ENCODE data around the gene MAPKAPK3. TPM values are rescaled to one million over a fixed set of nuclear protein-coding genes. Genes with fewer than 3 reads are reported as not detected.

The MAPKAPK3 gene
- total RNA-seq, 2 experiments from 2014 or later, result 156 to 175 TPM

DNA sequence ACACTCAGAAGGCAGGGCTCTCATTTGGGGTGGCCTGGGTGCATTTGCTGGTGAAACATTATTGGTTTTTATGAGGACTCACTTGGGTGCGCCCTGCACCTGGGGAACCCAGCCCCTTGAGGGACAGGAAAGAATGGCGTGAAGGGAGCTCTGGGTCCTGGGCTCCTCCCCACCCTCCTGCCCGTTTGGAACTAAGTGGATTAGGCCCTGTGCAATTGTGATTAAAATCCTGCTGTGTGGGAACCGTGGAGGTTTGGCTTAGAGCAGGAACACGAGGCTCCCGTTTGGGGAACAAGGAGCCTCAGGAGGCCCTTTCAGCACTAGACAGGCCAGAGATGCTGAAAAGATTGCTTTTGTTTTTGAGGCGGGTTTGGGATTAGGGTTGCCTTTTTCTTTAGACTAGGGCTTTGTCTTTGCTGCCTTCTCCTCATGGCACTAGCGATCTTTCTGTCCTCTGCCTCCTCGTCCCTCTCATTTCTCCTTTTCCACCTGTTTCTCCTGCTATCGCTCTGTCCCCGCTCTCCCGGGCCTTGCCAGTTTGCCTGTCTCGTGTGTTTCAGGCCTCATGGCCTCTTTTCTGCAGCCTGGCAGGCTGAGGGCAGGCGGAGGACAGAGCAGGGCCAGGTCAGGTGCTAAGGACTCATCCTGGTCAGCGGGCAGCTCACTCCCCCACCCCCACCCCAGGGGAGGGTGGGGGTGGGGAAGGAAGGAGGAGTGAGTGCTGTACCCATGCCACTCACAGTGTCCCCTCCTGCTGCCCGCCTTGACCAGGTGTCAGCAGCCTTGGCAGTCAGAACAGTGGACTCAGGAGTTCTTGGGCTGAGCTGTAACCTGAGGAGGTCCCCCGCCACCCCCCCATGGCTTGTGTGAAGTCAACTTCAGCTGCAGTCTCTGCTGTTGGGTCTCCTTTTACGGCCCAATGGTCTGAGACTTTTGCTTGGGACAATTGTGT is 8.6 kb downstream of the MAPKAPK3 start:
- H3K4me1 Mint-ChIP-seq, result peaks cover 88% of the 10 kb centered on the region
- peaks cover 32% of the 10 kb centered on the region for H3K36me3 Mint-ChIP-seq
- no peak for ATAC-seq
- DNase-seq, result no peak
- H3K27ac Mint-ChIP-seq, result peak overlapping the region; percentile 83
- no peaks in the 10 kb centered on the region for H3K9me3 Mint-ChIP-seq (ENCODE audit: low read depth)
- CTCF ChIA-PET, result interaction anchor here (0.9 to 2.5 kb wide), 4 partner anchors 9 to 27 kb away, joined by 5 to 8 read pairs (median 6); partner anchors contain the start of gene MAPKAPK3
- no peak overlapping the region for H3K4me3 Mint-ChIP-seq
- no peaks in the 10 kb centered on the region for H3K27me3 Mint-ChIP-seq

DNA sequence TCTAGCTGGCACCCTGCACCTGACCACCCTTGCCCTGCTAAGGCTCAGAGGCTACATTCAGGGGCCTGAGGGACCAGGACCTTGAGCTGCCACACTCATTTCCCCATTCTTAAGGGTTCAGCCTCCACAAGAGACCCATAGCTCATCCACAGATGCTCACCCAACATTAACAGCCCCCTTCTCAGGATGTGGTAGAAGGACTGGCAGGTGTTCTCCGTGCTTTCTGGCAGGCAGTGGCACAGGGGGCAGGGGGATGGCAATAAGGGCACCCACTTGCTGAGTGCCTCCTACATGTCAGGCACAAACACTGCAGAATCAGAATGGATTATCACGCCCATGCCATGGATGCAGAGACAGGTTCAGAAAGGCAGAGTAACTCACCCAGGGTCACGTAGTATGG is 9.4 kb downstream of the MAPKAPK3 start:
- Mint-ChIP-seq H3K27ac (peak overlapping the region; percentile 70), H3K36me3 (peaks cover 30% of the 10 kb centered on the region), H3K27me3 (no peaks in the 10 kb centered on the region), H3K4me1 (peaks cover 90% of the 10 kb centered on the region), H3K9me3 (ENCODE audit: low read depth) (no peaks in the 10 kb centered on the region), H3K4me3 (no peak overlapping the region)
- DNase-seq (no peak), ATAC-seq (no peak)
- CTCF ChIA-PET, result interaction anchor here (1.3 to 2.5 kb wide), 2 partner anchors 11 to 27 kb away, joined by 5 to 8 read pairs; no protein-coding TSS in a partner anchor

DNA sequence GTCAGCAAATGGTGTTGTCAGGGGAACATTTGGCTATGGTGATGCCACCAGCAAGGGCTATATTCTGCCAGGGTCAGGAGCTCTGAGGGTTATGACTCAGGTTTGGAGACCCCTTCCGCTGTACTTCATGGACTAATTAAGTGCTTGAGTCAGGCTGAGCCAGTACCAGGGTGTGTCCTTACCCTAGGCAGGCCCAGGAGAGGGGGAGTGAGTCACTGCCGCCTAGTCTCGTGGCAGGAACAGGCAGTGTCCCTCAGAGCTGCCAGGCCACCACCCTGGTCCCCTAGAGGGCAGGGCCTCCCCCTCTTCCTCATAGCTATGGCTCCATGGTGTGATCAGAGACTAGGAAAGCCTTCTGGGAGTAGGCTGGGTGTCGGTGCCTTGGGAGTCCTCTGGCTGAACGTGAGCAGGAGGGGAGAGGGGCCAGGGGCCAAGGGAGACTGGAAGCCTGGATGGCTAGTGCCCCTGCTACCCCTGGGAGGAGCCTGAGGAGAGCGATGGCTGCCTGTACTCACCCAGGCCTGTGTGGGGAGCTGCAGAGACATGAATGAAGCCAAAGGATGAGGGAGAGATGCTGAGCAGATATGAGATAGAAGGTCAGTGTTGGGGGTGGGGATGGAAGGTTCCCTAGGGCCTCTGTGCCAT is 10.6 kb downstream of the MAPKAPK3 start:
- Mint-ChIP-seq H3K27ac (no peak overlapping the region), H3K4me1 (peaks cover 91% of the 10 kb centered on the region), H3K4me3 (no peak overlapping the region), H3K27me3 (no peaks in the 10 kb centered on the region), H3K36me3 (peaks cover 29% of the 10 kb centered on the region), H3K9me3 (ENCODE audit: low read depth) (no peaks in the 10 kb centered on the region)
- no peak for DNase-seq
- CTCF ChIA-PET, result interaction anchor here (1.0 to 3.3 kb wide), 5 partner anchors 8 to 61 kb away, joined by 4 to 21 read pairs (median 9); partner anchors contain the start of genes C3orf18 and MAPKAPK3
- peak; percentile 25 for ATAC-seq

DNA sequence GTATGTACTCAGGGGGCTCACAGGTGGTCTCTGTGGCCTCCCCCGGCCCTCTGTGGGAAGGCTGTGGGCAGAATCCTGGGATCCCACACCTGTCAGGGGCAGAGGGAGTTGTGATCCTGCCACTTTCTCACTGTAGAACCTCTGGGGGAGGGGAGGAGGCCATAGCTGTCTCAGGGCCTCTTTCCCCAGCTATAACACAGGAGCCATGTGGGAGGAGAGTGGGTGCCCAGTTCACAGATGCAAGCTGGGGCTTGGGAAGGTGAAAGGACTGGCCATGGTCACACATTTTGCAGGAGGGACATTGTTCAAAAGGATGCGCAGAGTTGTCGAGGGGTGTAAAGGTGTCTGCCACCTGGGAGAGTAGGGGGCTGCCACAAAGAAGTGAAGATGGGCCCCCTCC is 11.7 kb downstream of the MAPKAPK3 start:
- H3K27ac Mint-ChIP-seq, result peak overlapping the region; percentile 28
- CTCF ChIA-PET, result interaction anchor here (1.0 to 3.3 kb wide), 6 partner anchors 9 to 62 kb away, joined by 3 to 21 read pairs (median 7); partner anchors contain the start of genes C3orf18 and MAPKAPK3
- DNase-seq (no peak), ATAC-seq (no peak)
- no peak overlapping the region for H3K4me3 Mint-ChIP-seq
- no peaks in the 10 kb centered on the region for H3K27me3 Mint-ChIP-seq
- H3K36me3 Mint-ChIP-seq, result peaks cover 32% of the 10 kb centered on the region
- H3K4me1 Mint-ChIP-seq, result peaks cover 91% of the 10 kb centered on the region
- H3K9me3 Mint-ChIP-seq (ENCODE audit: low read depth), result no peaks in the 10 kb centered on the region

DNA sequence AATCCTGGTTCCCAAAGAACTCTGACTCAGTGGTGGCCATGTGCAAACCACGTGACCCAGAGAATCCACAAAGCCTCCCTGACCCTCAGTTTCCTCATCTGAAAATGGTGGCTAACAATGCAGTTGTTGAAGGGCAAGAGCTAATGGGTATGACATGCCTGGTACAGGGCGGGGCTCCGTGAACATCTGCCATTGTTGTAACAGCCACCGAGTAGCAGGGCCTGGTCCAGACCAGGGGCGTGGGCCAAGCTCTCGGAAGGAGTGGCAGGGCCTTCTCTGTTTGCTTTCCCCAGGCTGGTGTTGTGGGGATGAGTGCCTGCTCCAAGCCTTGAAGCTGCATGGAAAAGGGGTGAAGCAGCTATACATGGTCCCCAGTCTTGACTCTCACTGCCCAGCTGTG is 13.4 kb downstream of the MAPKAPK3 start:
- H3K4me3 Mint-ChIP-seq, result no peak overlapping the region
- H3K9me3 Mint-ChIP-seq (ENCODE audit: low read depth), result no peaks in the 10 kb centered on the region
- peak overlapping the region; percentile 35 for H3K27ac Mint-ChIP-seq
- peaks cover 24% of the 10 kb centered on the region for H3K36me3 Mint-ChIP-seq
- no peak for DNase-seq
- no peak for ATAC-seq
- H3K27me3 Mint-ChIP-seq, result no peaks in the 10 kb centered on the region
- H3K4me1 Mint-ChIP-seq, result peaks cover 85% of the 10 kb centered on the region
- CTCF ChIA-PET, result interaction anchor here (1.1 to 4.4 kb wide), 5 partner anchors 10 to 23 kb away, joined by 4 to 21 read pairs (median 16); partner anchors contain the start of gene MAPKAPK3

DNA sequence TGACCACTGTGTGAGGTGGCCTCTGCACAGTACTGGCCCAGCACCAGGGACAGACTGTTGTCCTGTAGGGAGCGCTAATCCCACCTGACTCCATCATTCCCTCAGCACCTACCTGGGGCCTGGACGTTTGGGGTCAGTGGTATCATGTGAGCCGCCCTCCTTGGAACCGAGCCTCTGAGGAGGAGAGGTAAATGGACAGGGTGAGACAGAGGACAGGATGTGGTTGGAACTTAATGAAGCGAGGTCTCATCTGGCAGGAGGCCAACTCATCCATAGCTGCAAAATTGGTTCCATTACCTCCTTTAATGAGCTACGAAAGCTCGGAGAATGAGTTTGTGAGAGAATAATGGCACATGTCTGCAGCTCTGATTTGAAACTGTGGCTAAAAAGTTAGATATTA is 13.9 kb downstream of the MAPKAPK3 start:
- H3K36me3 Mint-ChIP-seq, result peaks cover 24% of the 10 kb centered on the region
- H3K4me3 Mint-ChIP-seq, result no peak overlapping the region
- no peaks in the 10 kb centered on the region for H3K9me3 Mint-ChIP-seq (ENCODE audit: low read depth)
- CTCF ChIA-PET, result interaction anchor here (1.1 to 4.4 kb wide), 4 partner anchors 11 to 23 kb away, joined by 4 to 21 read pairs (median 12); partner anchors contain the start of gene MAPKAPK3
- H3K27me3 Mint-ChIP-seq, result no peaks in the 10 kb centered on the region
- peak overlapping the region; percentile 13 for H3K27ac Mint-ChIP-seq
- no peak for ATAC-seq
- H3K4me1 Mint-ChIP-seq, result peaks cover 82% of the 10 kb centered on the region
- DNase-seq, result no peak

DNA sequence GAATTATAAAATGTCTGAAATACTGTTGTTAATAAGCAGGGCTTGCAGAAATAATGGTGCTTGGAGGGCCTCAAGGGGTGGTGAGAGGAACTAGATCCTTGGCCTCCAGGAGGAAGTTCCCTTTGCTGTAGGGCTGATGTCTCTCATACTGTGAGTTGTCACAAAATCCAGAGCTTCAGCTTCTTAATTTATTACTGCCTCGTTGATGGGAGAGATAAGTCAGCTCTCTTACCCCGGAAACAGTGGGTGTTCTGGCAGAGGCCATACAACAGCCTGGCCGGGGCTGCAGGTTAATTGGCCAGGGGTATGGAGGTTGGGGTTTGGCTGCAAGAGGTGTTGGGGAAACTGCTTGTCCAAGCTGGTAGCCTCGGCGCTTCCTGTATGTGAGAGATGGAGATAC is 15.5 kb downstream of the MAPKAPK3 start:
- CTCF ChIA-PET, result interaction anchor here (1.1 to 4.4 kb wide), 9 partner anchors 8 to 704 kb away, joined by 3 to 21 read pairs (median 5); partner anchors contain the start of gene MAPKAPK3
- Mint-ChIP-seq H3K4me3 (no peak overlapping the region), H3K4me1 (peaks cover 84% of the 10 kb centered on the region), H3K27me3 (no peaks in the 10 kb centered on the region), H3K36me3 (peaks cover 29% of the 10 kb centered on the region), H3K9me3 (ENCODE audit: low read depth) (no peaks in the 10 kb centered on the region), H3K27ac (peak overlapping the region; percentile 80)
- ATAC-seq (peak; percentile 37), DNase-seq (peak; percentile 52)

DNA sequence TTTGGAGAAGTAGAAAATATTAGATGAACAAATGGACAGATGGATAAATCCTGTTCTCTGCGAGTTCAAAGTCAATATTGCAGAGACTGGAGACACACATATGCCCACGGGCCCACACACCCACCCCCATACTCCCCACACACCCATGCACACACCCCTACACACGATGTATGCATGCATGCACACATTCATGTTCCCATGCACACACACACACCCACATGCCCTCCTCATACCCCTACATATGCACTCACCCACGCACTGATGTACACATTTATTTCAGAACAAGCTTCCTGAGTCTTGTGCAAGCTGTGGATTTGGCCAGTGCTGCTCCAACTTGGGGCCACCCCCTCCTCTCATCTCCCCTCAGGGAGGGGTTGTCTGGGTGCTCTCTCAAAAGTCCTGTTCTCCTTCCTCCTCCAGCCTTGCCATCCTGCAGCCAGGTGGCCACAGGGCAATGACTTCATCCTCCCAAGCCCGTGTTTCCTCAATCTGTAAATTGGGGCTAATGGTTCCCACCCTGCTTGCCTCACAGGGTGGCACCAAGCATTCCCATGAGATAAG is 16.4 kb downstream of the MAPKAPK3 start:
- no peak for DNase-seq
- no peak overlapping the region for H3K4me3 Mint-ChIP-seq
- peak overlapping the region; percentile 80 for H3K27ac Mint-ChIP-seq
- H3K4me1 Mint-ChIP-seq, result peaks cover 87% of the 10 kb centered on the region
- ATAC-seq, result peak; percentile 17
- H3K27me3 Mint-ChIP-seq, result no peaks in the 10 kb centered on the region
- CTCF ChIA-PET, result interaction anchor here (1.1 to 4.4 kb wide), 7 partner anchors 9 to 703 kb away, joined by 3 to 21 read pairs (median 5); partner anchors contain the start of gene MAPKAPK3
- H3K9me3 Mint-ChIP-seq (ENCODE audit: low read depth), result no peaks in the 10 kb centered on the region
- H3K36me3 Mint-ChIP-seq, result peaks cover 27% of the 10 kb centered on the region

DNA sequence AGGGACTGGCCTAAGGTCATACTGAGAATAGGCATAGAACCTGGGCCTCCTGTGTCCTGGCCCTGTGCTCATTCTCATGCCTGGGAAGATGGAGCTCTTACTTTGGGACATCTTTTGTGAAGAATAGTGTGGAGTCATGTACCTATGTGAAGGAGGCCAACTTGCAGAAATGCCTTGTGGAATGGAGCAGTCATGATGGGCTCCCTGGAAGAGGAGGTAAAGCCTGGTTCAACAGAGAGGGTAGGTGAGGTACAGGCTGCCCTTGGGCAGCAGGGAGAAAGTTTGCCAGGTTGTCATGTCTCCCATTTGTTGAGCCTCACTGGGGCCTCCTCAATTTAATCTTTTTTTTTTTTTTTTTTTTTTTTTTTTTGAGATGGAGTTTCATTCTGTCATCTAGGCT is 18.1 kb downstream of the MAPKAPK3 start:
- Mint-ChIP-seq H3K27ac (peak overlapping the region; percentile 47), H3K36me3 (peaks cover 26% of the 10 kb centered on the region), H3K4me3 (no peak overlapping the region), H3K4me1 (peaks cover 71% of the 10 kb centered on the region), H3K9me3 (ENCODE audit: low read depth) (no peaks in the 10 kb centered on the region), H3K27me3 (no peaks in the 10 kb centered on the region)
- CTCF ChIA-PET, result interaction anchor here (0.9 to 4.4 kb wide), 4 partner anchors 11 to 19 kb away, joined by 3 to 21 read pairs (median 6); no protein-coding TSS in a partner anchor
- DNase-seq, result no peak
- no peak for ATAC-seq

DNA sequence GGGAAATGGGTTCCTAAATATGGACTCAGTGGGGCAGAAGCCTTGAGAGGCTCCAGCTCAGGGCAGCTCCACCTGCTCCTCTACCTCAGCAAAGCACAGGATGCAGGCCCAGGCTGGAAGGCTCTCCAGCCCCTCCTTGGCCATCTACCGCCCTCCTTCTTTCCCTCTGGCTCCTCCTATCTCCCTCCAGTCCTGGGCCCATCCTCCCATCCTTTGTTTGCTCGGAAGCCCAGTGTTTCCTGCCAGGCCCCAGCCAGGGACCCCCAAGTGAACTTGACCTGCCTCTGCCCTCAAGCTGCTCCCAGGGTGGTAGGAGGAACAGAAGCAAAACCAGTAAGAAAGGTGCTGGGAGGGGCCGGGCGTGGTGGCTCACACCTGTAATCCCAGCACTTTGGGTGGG is 20.1 kb downstream of the MAPKAPK3 start:
- H3K27ac Mint-ChIP-seq, result peak overlapping the region; percentile 75
- H3K4me1 Mint-ChIP-seq, result peaks cover 52% of the 10 kb centered on the region
- H3K9me3 Mint-ChIP-seq (ENCODE audit: low read depth), result no peaks in the 10 kb centered on the region
- CTCF ChIA-PET, result interaction anchor here (0.6 to 1.8 kb wide), 4 partner anchors 8 to 22 kb away, joined by 3 to 8 read pairs (median 5); no protein-coding TSS in a partner anchor
- DNase-seq, result no peak
- H3K4me3 Mint-ChIP-seq, result no peak overlapping the region
- no peak for ATAC-seq
- peaks cover 20% of the 10 kb centered on the region for H3K36me3 Mint-ChIP-seq
- no peaks in the 10 kb centered on the region for H3K27me3 Mint-ChIP-seq

DNA sequence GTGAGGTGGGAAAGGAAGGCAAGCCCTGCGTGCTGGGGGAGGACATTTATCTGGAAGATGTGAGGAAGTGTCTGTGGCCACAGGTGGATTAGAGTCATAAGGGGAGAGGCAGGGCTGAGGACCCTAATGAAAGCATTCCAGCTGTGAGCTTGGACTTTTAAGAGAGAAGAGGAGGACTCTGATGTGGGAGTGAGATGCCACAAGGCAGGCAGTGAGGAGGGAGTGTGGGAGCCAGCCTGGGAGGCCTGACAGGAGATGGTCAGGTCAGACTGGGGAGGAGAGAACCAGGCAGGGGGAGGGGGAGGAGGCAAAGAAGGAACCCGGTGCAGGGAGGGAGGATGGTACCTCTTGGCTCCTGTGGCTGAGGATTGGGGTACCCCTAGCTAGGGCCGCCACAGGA is 21.0 kb downstream of the MAPKAPK3 start:
- H3K4me3 Mint-ChIP-seq, result no peak overlapping the region
- no peaks in the 10 kb centered on the region for H3K9me3 Mint-ChIP-seq (ENCODE audit: low read depth)
- H3K27me3 Mint-ChIP-seq, result no peaks in the 10 kb centered on the region
- CTCF ChIA-PET, result interaction anchor here (1.0 to 1.8 kb wide), 2 partner anchors 9 to 18 kb away, joined by 3 to 8 read pairs; no protein-coding TSS in a partner anchor
- DNase-seq, result no peak
- peaks cover 43% of the 10 kb centered on the region for H3K4me1 Mint-ChIP-seq
- peak overlapping the region; percentile 75 for H3K27ac Mint-ChIP-seq
- ATAC-seq, result no peak
- peaks cover 25% of the 10 kb centered on the region for H3K36me3 Mint-ChIP-seq

DNA sequence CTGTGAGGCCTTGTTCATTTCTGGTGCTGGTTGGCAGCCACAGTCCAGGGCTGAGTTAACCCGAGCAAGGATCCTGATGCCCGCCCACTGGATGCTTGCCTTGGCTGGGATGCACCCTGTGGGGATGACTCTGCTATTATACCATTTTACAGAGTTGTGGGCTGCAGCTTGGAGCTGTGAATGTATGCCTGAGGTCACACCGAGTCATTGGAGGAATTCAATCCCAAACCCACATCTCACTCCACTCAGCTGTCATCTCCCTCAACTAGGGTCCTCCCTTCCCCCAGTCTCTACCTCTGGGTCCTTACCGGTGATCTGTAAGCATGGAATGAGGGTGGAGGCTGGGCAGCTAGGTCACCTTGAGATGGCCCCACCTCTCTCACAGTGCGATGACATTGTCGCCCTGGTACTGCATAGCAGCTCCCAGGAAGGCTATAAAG is 22.1 kb downstream of the MAPKAPK3 start:
- H3K27ac Mint-ChIP-seq, result peak overlapping the region; percentile 33

More for the DNA sequence above, 22.1 kb downstream of the MAPKAPK3 start:
- Mint-ChIP-seq H3K27me3 (no peaks in the 10 kb centered on the region), H3K4me1 (peaks cover 31% of the 10 kb centered on the region), H3K4me3 (no peak overlapping the region), H3K36me3 (peaks cover 23% of the 10 kb centered on the region), H3K9me3 (ENCODE audit: low read depth) (no peaks in the 10 kb centered on the region)
- no peak for ATAC-seq
- CTCF ChIA-PET, result interaction anchor here (0.8 to 2.8 kb wide), 2 partner anchors 14 to 23 kb away, joined by 3 to 8 read pairs; no protein-coding TSS in a partner anchor
- DNase-seq, result no peak
